Renal pelvis (tissue), 4 donors: Measurements from ENCODE around the gene CBFB. TPM values are rescaled to one million over a fixed set of nuclear protein-coding genes. Genes with fewer than 3 reads are reported as not detected.
A peak's percentile ranks its signal among the peaks of the same experiment; 100 is the strongest.

Experiments
- DNase-seq: peaks from one replicate; pipeline ENCODE4 v3.0.0-alpha.2; 2013
- polyA plus RNA-seq, 3 donors: library from polyadenylated mRNA; unstranded; fragments of 120-200 nt; gene quantifications; one replicate each; pipeline ENCODE4 v1.2.1, GENCODE V29; 2013; ENCODE audit not compliant: insufficient read length in 3 of 3

Gene CBFB
- polyA plus RNA-seq, 3 donors, result 65.4 to 70.1 (median 67.9) TPM

- DNase-seq, result no peak
These were observed 58.9 kb downstream of the CBFB start for GRCh38 chr16:67087803-67088202.

GRCh38 chr16:67088551-67088950 lies 59.6 kb downstream of the CBFB start:
- no peak for DNase-seq

GRCh38 chr16:67089101-67089500 lies 60.2 kb downstream of the CBFB start:
- DNase-seq, result no peak

- DNase-seq, result peak; percentile 65
These were observed 63.1 kb downstream of the CBFB start for GRCh38 chr16:67091906-67092566.

DNA sequence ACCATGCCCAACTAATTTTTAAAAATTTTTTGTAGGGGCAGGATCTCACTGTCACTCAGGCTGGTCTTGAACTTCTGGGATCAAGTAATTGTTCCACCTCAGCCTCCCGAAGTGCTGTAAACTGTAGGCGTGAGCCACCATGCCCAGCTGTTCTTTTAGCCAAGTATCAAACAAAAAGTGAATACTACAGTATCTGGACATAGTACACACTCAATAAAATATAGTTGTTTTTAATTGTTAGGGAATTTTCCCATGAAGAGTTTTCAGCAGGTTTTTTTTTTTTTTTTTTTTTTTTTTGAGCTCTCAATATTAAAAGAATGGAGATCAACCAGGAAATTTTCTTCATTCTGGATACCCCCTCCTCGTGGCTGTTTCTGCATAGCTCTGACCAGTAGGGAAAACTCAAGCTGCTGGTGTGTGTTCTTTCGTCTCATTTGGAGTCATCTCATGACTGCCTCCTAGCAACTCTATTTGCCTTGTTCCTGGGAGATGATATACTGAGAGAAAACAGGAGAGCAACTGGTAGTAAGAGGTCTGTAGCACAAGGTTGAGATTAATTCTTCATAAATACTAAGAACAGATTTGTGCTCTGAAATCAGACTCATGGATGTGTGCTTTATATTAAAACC lies 64.3 kb downstream of the CBFB start:
- no peak for DNase-seq

- DNase-seq, result no peak
These were observed 69.7 kb downstream of the CBFB start for GRCh38 chr16:67098599-67098998.

GRCh38 chr16:67100569-67101310 lies 71.8 kb downstream of the CBFB start:
- DNase-seq, result no peak

DNA sequence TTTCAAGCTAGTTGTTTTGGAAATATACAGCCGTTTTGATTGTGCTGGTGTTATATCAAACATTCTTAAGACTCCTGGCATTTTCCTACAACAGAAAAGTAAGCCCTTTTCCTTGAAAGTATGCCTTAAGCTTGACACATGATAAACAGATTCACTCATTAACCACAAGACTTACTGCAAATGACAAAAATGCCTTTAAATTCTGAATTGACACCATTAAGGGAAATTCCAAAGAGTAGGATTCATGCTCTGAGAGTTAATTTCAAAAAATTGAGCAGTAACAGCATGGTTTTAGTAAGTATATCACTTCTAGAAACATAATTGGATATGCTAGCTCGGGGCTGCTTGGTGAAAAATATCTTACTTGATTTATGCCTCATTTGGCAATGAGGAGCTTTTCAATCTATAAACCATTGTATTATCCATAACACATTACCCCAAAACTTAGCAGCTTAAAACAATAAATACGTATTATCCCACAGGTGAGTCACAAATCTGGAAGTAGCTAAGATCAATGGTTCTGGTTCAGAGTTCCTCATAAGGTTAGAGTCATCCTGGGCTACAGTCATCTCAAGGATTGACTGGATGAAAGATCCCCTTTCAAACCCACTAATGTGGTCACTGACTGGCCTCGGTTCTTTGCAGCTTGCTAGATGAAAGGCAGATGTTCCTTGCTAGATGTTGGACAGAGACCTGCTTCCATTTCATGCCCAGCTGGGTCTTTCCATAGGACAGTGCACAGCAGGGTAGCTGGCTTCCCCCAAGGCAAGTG lies 72.5 kb downstream of the CBFB start:
- no peak for DNase-seq

DNA sequence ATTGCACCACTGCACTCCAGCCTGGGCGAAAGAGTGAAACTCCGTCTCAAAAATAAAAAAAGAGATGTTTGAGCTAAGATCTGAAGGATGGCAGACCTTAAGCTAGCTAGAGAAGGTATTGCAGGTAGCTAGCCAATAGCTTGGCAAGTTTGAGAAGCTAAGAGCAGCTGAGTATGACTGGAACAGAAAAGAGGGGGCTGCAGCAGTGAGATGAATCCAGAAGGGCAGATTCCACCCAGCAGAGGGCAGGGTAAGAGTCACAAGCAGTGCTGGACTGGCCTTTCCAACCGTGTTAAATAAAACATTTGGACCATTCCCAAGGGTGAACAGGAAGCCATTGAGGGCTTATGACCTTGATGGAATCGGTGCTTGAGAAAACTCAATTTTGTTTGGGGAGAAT lies 75.1 kb downstream of the CBFB start:
- peak; percentile 44 for DNase-seq

- DNase-seq, result no peak
These were observed 75.9 kb downstream of the CBFB start for GRCh38 chr16:67104845-67105244.

DNA sequence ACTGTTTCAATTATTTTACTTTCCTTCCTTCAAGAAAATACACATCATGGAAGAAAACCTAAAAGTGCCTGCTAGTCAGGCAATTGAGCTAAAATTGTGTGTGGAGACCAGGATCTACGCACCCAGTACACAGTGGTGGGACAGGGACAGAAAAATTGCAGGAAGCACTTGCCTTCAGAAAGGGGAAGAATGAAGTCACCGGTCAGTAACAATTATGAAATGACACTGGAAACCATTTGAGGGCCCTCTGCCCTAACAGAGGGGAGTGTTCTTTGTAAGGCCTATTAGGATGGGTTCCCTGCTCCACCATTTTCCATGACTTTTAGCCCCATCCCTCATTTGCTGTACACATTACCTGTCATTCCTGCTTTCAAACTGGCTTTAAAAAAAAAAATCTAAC lies 76.3 kb downstream of the CBFB start:
- no peak for DNase-seq

DNA sequence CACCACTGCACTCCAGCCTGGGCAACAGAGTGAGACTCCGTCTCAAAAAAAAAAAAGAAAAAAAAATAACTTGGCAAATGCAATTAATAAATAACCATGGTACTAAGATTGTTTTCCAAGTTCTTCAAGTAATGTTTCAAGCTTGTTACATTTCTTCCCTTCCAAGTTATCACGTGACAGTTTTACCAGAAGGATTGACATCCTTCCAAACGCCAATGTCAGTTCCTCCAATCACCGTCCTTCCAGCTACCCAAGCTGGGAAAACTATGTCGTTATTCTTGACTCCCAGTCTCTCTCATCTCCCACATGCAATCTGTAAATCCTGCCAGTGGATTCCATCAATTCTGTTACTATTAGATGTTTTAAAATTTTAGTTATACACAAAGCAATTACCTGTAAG lies 76.9 kb downstream of the CBFB start:
- no peak for DNase-seq

DNA sequence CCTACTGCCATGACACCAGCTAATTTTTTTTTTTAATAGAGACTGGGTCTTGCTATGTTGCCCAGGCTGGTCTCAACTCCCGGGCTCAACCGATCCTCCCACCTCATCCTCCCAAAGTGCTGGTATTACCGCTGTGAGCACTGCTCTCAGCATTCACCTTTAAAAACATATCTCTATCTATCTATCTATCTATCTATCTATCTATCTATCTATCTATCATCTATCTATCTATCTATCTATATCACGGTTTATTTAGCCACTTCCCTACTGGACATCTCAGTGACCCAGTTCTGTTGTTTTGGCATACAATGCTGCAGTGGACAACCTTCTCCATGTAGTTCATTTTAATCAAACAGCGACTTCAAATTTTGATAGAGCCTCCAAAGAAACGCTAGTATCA lies 79.5 kb downstream of the CBFB start:
- no peak for DNase-seq

DNA sequence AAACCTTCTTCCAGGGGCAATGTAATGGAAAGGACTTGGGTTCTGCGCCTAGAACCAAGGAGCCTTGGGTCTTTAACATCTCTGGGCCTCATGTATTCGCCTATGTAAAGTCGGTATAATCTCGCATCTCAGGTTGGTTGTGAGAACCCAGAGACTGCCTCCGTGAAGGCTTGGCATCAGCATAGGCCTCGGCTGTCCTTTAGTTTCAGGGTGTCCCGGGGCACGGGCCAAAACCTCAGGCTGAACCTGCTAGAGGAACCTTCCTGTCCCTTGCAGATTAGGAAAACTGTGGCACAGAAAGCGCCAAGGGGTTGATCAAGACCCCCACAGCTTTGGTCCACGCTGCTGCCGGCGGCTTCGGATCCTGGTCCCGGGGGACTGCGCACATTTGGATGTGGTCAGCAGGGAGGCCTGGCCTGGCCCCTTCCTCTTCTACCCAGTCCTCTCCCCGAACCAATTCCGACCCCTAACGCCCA lies 80.0 kb downstream of the CBFB start:
- no peak for DNase-seq

DNA sequence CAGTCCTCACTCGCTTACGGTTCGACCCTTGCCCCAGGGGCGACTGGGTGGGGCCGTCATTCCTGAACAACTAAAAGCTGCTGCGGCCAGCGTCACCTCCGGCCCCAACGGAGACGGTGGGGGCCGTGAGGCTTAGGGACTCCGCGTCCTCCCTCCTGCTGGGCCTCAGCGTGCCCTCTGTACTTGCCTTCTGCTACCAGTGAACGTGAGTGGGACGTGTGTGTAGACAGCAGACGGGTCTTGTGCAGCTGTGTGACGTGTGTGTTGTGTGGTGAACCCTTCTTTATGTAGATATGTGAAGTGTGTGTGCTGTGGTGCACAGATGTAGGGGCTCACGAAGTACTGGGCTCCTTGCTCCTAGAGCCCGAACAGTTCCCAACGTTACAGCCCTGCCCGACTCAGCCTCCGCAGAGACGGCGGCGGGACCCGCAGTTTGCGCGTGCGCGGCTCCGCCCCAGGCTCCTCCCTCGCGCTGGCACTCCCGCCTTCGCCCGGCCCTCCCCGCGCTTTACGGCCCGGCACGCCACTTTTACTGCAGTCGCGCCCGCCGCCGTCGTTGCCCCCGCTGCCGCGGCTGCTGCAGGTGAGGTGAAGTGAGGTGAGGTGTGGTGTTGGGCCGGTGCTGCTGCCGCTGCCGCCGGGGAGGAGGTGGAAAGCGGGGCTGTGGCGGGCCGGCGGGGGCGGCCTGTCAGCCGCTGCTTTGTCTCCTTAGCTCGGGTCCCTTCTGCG lies 80.6 kb downstream of the CBFB start, which contains the start of gene PHAF1:
TSS of gene PHAF1 (plus strand) at position 535 of the 729 bp plus-strand sequence. CDS start 235 bp downstream, outside the sequence.
- peak; percentile 93 for DNase-seq

DNA sequence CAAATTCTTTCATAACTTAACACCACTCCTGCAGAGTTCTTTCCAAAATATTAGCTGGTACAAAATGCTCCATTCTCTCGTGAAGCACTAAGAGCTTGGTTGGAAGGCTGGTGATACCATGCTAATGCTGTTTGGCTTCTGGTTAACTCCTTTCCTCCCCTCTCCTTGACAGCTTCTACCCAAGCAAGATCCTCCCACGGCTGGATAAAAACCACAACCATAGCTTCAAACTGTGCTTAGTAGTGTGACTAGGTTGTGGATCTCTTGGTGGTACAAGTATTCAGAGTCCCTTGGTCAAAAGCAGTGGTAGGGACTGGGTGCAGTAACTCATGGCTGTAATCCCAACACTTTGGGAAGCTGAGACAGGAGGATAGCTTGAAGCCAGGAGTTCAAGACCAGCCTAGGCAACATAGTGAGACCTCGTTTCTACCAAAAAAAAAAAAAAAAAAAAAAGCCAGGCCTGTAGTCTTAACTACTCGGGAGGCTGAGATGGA lies 83.0 kb downstream of the CBFB start:
- no peak for DNase-seq

DNA sequence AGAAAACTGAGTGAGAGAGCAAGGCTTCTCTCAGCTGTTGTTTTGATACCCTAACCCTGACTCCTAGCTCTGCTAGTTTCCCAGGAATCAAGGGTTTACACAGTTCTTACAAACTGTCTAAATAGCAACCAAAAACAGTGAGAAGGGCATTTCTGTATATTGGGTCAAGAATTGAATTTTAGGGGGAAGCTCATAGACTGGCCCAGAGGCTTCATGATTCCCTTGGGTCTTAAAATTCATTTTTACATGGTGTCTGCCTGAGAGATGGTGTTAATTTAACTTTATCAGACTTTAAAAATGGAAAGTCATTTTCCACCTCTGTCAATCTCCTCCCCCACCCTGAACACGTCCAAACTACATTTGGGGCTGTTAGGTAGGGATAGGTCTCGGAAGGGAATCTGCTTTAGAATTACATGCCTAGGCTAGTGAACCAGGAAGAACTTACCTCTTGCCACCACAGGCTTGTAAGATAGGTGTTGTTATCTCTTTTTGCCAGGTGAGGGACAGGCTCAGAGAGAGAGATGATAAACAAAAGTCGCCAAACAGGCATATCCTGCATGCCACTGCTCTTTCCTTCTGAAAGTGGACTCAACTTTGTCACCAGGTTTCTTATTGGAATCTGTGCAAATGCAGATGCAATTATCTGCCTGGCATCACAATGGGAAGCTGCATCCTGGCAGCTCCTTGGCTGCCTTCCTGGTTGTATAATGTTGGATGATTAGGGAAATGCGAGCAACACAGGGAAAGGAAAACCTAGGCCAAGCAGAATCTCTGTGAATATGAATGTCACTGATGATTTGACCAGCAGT lies 83.8 kb downstream of the CBFB start:
- no peak for DNase-seq

GRCh38 chr16:67114793-67115192 lies 85.8 kb downstream of the CBFB start:
- DNase-seq, result no peak

GRCh38 chr16:67115639-67116038 lies 86.7 kb downstream of the CBFB start:
- DNase-seq, result no peak
